Fibroblast of lung (primary cell): Measurements from ENCODE around the gene CNIH4. TPM values are rescaled to one million over a fixed set of nuclear protein-coding genes. Genes with fewer than 3 reads are reported as not detected.
A peak's percentile ranks its signal among the peaks of the same experiment; 100 is the strongest.

Experiments
- DNase-seq, 2 donors: peaks; one replicate each; pipeline versions ENCODE4 v3.0.0 to v3.0.0-alpha.2; 2010; ENCODE audit warnings: low read depth in 2 of 2
- H2AFZ ChIP-seq: 2 replicates; pipeline ENCODE4 v1.5.1; 2012; ENCODE audit warnings: low read length, control low read depth, inconsistent platforms
- H3K27ac ChIP-seq: 2 replicates; pipeline ENCODE4 v1.5.1; 2011; ENCODE audit warnings: low read length, control low read depth; ENCODE audit not compliant: insufficient read depth
- H3K27me3 ChIP-seq: 2 replicates; pipeline ENCODE4 v1.5.1; 2011; ENCODE audit warnings: mild to moderate bottlenecking, low read length; ENCODE audit not compliant: control insufficient read depth, insufficient read depth
- H3K36me3 ChIP-seq: 2 replicates; pipeline ENCODE4 v1.5.1; 2011; ENCODE audit warnings: low read length; ENCODE audit not compliant: control insufficient read depth, insufficient read depth
- H3K4me1 ChIP-seq: 2 replicates; pipeline ENCODE4 v1.5.1; 2011; ENCODE audit warnings: low read length; ENCODE audit not compliant: control insufficient read depth, insufficient read depth; ENCODE audit errors: extremely low read depth
- H3K4me2 ChIP-seq: 2 replicates; pipeline ENCODE4 v1.5.1; 2011; ENCODE audit warnings: low read length, control low read depth; ENCODE audit not compliant: insufficient read depth; ENCODE audit errors: extremely low read depth
- H3K4me3 ChIP-seq, 4 experiments: fragments of 200-600 bp in 1 of 4; sonication (generic) in 1 of 4; replicated peaks in 1 of 4; 2 replicates each; pipeline ENCODE4 v1.5.1; 2011 to 2016; ENCODE audit warnings: low read length in 4 of 4, low read depth in 3 of 4, mild to moderate bottlenecking in 3 of 4, control low read depth in 2 of 4, inconsistent platforms in 1 of 4, mixed read lengths in 1 of 4; ENCODE audit not compliant: insufficient read depth in 1 of 4; ENCODE audit errors: control extremely low read depth in 1 of 4
- H3K79me2 ChIP-seq: 2 replicates; pipeline ENCODE4 v1.5.1; 2012; ENCODE audit warnings: mild to moderate bottlenecking, low read length, inconsistent platforms; ENCODE audit not compliant: control insufficient read depth, insufficient read depth
- H3K9ac ChIP-seq: 2 replicates; pipeline ENCODE4 v1.5.1; 2011; ENCODE audit warnings: mild to moderate bottlenecking, low read length, control low read depth; ENCODE audit not compliant: insufficient read depth
- H3K9me3 ChIP-seq: 2 replicates; pipeline ENCODE4 v1.5.1; 2012; ENCODE audit warnings: low read depth, low read length; ENCODE audit not compliant: control insufficient read depth, insufficient read depth
- H4K20me1 ChIP-seq: 2 replicates; pipeline ENCODE4 v1.5.1; 2011; ENCODE audit warnings: low read length; ENCODE audit not compliant: control insufficient read depth, insufficient read depth; ENCODE audit errors: extremely low read depth
- EZH2 ChIP-seq: IDR thresholded peaks from 2 replicates; pipeline ENCODE4 v1.5.1; 2012; ENCODE audit warnings: low read length, control low read depth, mild to moderate bottlenecking; ENCODE audit errors: missing control alignments
- polyA plus RNA-seq, 2 donors: library from polyadenylated mRNA; depleted of rRNA in 1 of 2; stranded (reverse) in 1 of 2; unstranded in 1 of 2; fragments of >200 nt; gene quantifications; 2 replicates each; pipeline ENCODE4 v1.2.1, GENCODE V29; 2011 to 2012; ENCODE audit warnings: missing spikeins in 1 of 2
- total RNA-seq: library from RNA; depleted of rRNA; stranded (reverse); fragments of >200 nt; gene quantifications from 2 replicates; pipeline ENCODE4 v1.2.1, GENCODE V29; 2014
- TF ChIP-seq, protein P1 (sequence below), 2 donors: IDR thresholded peaks in 1 of 2; conservative IDR thresholded peaks in 1 of 2; 1 replicate in 1 of 2; 2 replicates in 1 of 2; pipeline ENCODE4 v1.5.1; 2011 to 2012; ENCODE audit warnings: low read length in 2 of 2, control low read depth in 1 of 2, inconsistent platforms in 1 of 2, low read depth in 1 of 2, mild to moderate bottlenecking in 1 of 2

CNIH4 gene
- total and polyA plus RNA-seq, 2 donors (not counting 1 experiment from before 2014, with no cell fraction given): 76.0 to 109 TPM

DNA sequence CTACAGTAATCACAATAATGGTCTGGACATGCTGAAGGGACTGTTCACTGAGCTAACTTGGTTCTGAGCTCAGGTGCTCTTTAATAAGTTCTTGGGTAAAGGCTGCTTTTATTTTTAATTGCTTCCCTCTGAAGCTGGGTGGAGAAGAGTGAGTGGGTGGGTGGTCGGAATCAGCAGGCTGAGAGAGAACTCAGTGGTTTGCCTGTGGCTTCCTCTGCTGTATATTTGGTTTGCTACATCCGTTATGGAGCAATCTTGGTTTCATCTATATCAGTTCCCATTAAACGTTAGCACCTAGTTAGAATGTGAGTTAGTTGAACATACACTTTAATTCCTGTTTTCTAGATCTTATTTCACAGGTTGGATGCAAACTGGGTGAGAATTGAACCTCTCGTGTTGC is 23.3 kb downstream of the CNIH4 start:
- DNase-seq: peak in 1 of 2 donors; percentile 36
- TF ChIP-seq, protein P1, sequence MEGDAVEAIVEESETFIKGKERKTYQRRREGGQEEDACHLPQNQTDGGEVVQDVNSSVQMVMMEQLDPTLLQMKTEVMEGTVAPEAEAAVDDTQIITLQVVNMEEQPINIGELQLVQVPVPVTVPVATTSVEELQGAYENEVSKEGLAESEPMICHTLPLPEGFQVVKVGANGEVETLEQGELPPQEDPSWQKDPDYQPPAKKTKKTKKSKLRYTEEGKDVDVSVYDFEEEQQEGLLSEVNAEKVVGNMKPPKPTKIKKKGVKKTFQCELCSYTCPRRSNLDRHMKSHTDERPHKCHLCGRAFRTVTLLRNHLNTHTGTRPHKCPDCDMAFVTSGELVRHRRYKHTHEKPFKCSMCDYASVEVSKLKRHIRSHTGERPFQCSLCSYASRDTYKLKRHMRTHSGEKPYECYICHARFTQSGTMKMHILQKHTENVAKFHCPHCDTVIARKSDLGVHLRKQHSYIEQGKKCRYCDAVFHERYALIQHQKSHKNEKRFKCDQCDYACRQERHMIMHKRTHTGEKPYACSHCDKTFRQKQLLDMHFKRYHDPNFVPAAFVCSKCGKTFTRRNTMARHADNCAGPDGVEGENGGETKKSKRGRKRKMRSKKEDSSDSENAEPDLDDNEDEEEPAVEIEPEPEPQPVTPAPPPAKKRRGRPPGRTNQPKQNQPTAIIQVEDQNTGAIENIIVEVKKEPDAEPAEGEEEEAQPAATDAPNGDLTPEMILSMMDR (conservative IDR thresholded peaks at IDR 0.05 in 1 of 2, IDR thresholded peaks at IDR 0.05 in 1 of 2; ENCODE audit: low read depth in 1 of 2, low read length in 2 of 2): no peak
- no peak for TF ChIP-seq EZH2
- no peak overlapping the region for H3K4me2 ChIP-seq

DNA sequence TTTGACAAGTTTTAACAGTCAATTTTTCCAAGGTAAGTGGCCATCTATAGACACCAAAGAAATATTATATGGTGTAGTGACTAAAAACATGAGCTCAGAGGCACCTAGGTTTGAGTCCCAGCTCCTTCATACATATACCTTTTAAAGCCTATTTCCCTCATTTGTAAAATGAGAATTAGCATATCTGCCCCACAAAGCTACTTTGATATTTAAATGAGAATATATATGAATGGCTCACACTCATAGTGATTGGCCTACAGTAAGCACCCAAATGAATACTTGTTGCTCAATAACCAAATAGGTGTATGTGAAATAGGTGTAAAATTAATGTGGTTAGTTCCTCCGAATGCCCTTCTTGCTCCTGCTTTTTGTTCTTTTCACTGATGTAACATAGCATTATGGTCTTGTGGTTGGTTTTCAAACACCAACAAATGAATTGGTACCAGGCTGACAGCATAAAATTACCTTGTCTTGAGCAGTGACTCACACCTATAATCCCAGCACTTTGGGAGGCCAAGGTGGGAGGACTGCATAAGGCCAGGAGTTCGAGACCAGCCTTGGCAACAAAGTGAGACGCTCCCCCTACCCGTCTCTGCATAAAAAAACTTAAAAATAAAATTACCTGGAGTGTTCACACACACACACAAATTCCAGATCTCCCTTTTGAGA is 25.3 kb downstream of the CNIH4 start:
- no peaks in the 10 kb centered on the region for H3K27me3 ChIP-seq
- H3K9ac ChIP-seq: no peak overlapping the region
- no peaks in the 10 kb centered on the region for H3K9me3 ChIP-seq
- H3K27ac ChIP-seq: no peak overlapping the region
- no peak for TF ChIP-seq EZH2
- TF ChIP-seq, protein P1 (conservative IDR thresholded peaks at IDR 0.05 in 1 of 2, IDR thresholded peaks at IDR 0.05 in 1 of 2; ENCODE audit: low read depth in 1 of 2, low read length in 2 of 2): no peak
- H3K36me3 ChIP-seq: peaks cover 1% of the 10 kb centered on the region
- no peaks in the 10 kb centered on the region for H4K20me1 ChIP-seq
- no peak overlapping the region for H3K4me2 ChIP-seq
- DNase-seq: no peak
- no peak overlapping the region for H3K4me3 ChIP-seq
- no peak overlapping the region for H2AFZ ChIP-seq
- H3K4me1 ChIP-seq: peaks cover 5% of the 10 kb centered on the region
- H3K79me2 ChIP-seq: no peaks in the 10 kb centered on the region

More for the DNA sequence above, 23.3 kb downstream of the CNIH4 start:
- Histone ChIP-seq H3K79me2 (no peaks in the 10 kb centered on the region), H3K4me3 (no peak overlapping the region), H3K9ac (no peak overlapping the region), H3K27me3 (no peaks in the 10 kb centered on the region), H3K4me1 (peaks cover 7% of the 10 kb centered on the region), H3K27ac (no peak overlapping the region), H3K9me3 (no peaks in the 10 kb centered on the region), H4K20me1 (no peaks in the 10 kb centered on the region), H3K36me3 (peaks cover 1% of the 10 kb centered on the region), H2AFZ (no peak overlapping the region)

DNA sequence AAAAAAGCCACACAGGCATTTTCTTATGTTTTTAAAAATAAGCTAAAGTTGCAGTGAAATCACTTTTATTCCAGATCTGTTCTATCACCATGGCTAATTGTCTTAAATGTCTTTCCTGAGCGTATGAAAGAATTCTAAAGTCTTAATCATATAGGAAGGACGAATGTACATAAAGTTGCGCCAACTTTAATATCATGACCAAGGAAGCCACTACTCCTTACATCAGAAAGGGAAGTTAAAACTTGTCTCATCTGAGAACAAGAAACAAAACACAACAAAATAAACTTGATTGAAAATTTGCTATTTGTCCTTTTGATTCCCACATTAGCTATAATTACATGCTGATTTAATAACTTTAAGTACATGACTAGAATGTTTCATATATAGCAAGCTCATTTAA is 26.5 kb downstream of the CNIH4 start:
- Histone ChIP-seq H3K4me2 (no peak overlapping the region), H3K27ac (no peak overlapping the region), H3K36me3 (peaks cover 1% of the 10 kb centered on the region), H3K9ac (no peak overlapping the region), H3K27me3 (no peaks in the 10 kb centered on the region), H3K79me2 (no peaks in the 10 kb centered on the region), H2AFZ (no peak overlapping the region), H3K4me1 (no peaks in the 10 kb centered on the region), H3K9me3 (no peaks in the 10 kb centered on the region), H3K4me3 (no peak overlapping the region), H4K20me1 (no peaks in the 10 kb centered on the region)
- DNase-seq: no peak
- TF ChIP-seq EZH2: no peak
- TF ChIP-seq, protein P1 (conservative IDR thresholded peaks at IDR 0.05 in 1 of 2, IDR thresholded peaks at IDR 0.05 in 1 of 2; ENCODE audit: low read depth in 1 of 2, low read length in 2 of 2): no peak
